ENCODE measurements around the gene SPATC1L. TPM values are rescaled to one million over a fixed set of nuclear protein-coding genes. Genes with fewer than 3 reads are reported as not detected.
A peak's percentile ranks its signal among the peaks of the same experiment; 100 is the strongest.
"Not testable (repeated sequence)": the region's sequence is repeated elsewhere in the genome, so short reads cannot be mapped to it uniquely, and the experiment has no call there.

SPATC1L gene
- total and polyA plus RNA-seq, 7 donors = 1.9 to 6.0 (median 3.9) TPM

DNA sequence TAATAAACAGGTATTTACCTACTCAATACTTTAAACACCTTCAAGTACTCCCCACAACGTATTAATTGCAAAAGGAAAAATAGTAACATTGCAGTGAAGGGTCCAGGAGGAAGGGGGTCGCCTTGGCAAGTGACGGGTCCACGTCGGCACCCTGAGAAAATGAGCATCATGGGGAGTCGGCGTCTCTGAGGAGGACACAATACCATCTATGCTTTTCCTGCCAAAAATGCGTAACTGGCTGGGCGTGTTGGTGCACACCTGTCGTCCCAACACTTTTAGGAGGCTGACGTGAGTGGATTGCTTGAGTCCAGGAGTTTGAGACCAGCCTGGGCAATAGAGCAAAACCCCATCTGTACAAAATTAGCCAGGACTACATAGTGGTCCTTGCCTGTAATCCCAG is 36.2 kb downstream of the SPATC1L start:
- DNase-seq (no peak), ATAC-seq (no peak)
- H3K9me3 ChIP-seq = no peaks in the 10 kb centered on the region
- intact Hi-C loops (cut with DNase I) = loop anchor here in 1 of 2 donors (10.0 kb wide), 1 partner anchor 137 kb away; the partner anchor contains the start of genes MCM3AP and YBEY
- no peak overlapping the region for H3K27ac ChIP-seq
- no peaks in the 10 kb centered on the region for H3K36me3 ChIP-seq (ENCODE audit: insufficient read depth in 1 of 2, low read depth in 1 of 2)
- WGBS, 3 donors = 79 to 88% (median 81%) methylated on average over 11 of the region's 11 CpGs
- TF ChIP-seq, protein P1, sequence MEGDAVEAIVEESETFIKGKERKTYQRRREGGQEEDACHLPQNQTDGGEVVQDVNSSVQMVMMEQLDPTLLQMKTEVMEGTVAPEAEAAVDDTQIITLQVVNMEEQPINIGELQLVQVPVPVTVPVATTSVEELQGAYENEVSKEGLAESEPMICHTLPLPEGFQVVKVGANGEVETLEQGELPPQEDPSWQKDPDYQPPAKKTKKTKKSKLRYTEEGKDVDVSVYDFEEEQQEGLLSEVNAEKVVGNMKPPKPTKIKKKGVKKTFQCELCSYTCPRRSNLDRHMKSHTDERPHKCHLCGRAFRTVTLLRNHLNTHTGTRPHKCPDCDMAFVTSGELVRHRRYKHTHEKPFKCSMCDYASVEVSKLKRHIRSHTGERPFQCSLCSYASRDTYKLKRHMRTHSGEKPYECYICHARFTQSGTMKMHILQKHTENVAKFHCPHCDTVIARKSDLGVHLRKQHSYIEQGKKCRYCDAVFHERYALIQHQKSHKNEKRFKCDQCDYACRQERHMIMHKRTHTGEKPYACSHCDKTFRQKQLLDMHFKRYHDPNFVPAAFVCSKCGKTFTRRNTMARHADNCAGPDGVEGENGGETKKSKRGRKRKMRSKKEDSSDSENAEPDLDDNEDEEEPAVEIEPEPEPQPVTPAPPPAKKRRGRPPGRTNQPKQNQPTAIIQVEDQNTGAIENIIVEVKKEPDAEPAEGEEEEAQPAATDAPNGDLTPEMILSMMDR (IDR thresholded peaks at IDR 0.05) = no peak
- no peak overlapping the region for H3K4me3 ChIP-seq
- peaks cover 0 to 3% (median 0%) of the 10 kb centered on the region in 3 donors for H3K27me3 ChIP-seq (ENCODE audit: insufficient read depth in 3 of 3, low read length in 2 of 3)
- no peaks in the 10 kb centered on the region for H3K4me1 ChIP-seq

DNA sequence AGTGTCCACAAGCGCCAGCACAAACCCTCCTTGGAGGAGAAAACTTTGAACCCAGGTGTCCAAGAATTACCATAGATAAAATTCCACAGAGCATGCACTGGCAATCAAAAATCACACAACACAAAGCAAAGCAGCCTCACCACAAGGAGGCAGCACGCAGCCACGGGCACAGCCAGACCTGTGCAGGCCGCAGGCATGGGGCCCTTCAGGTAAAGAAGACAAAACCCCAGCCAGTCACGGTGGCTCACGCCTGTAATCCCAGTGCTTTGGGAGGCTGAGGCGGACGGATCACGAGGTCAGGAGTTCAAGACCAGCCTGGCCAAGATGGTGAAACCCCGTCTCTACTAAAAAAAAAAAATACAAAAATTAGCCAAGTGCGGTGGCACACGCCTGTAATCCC is 36.8 kb downstream of the SPATC1L start:
- not testable (repeated sequence) for ATAC-seq; H3K4me1 ChIP-seq; H3K27me3 ChIP-seq (ENCODE audit: insufficient read depth in 3 of 3, low read length in 2 of 3); H3K36me3 ChIP-seq (ENCODE audit: insufficient read depth in 1 of 2, low read depth in 1 of 2); H3K9me3 ChIP-seq; H3K27ac ChIP-seq; H3K4me3 ChIP-seq
- intact Hi-C loops (cut with DNase I) = loop anchor here in 1 of 2 donors (10.0 kb wide), 1 partner anchor 137 kb away; the partner anchor contains the start of genes MCM3AP and YBEY
- peak; percentile 22 to 46 for DNase-seq
- WGBS, 3 donors = 81 to 86% (median 81%) methylated on average over 12 of the region's 12 CpGs
- TF ChIP-seq, protein P1 (IDR thresholded peaks at IDR 0.05) = peak; percentile 24

- Histone ChIP-seq H3K27me3 (ENCODE audit: insufficient read depth in 3 of 3, low read length in 2 of 3) (peaks cover 0 to 3% (median 0%) of the 10 kb centered on the region in 3 donors), H3K9me3 (no peaks in the 10 kb centered on the region), H3K4me1 (no peaks in the 10 kb centered on the region), H3K27ac (no peak overlapping the region), H3K36me3 (ENCODE audit: insufficient read depth in 1 of 2, low read depth in 1 of 2) (no peaks in the 10 kb centered on the region), H3K4me3 (no peak overlapping the region)
- intact Hi-C loops (cut with DNase I) = loop anchor here in 1 of 2 donors (10.0 kb wide), 1 partner anchor 138 kb away; the partner anchor contains the start of genes MCM3AP and YBEY
- WGBS, 3 donors = 72 to 82% (median 76%) methylated on average over 13 to 14 of the region's 14 CpGs
- ATAC-seq (no peak), DNase-seq (no peak)
- TF ChIP-seq, protein P1 (IDR thresholded peaks at IDR 0.05) = no peak
These were observed 37.4 kb downstream of the SPATC1L start for GRCh38 chr21:46146856-46147255.

GRCh38 chr21:46145840-46146691 is 38.2 kb downstream of the SPATC1L start:
- Histone ChIP-seq H3K4me1 (no peaks in the 10 kb centered on the region), H3K27ac (no peak overlapping the region), H3K4me3 (no peak overlapping the region), H3K9me3 (no peaks in the 10 kb centered on the region), H3K36me3 (ENCODE audit: insufficient read depth in 1 of 2, low read depth in 1 of 2) (no peaks in the 10 kb centered on the region), H3K27me3 (ENCODE audit: insufficient read depth in 3 of 3, low read length in 2 of 3) (peaks cover 0 to 3% (median 0%) of the 10 kb centered on the region in 3 donors)
- 91 to 93% (median 91%) methylated on average over 47 to 60 of the region's 60 CpGs for WGBS, 3 donors
- DNase-seq = peak; percentile 10 to 42
- TF ChIP-seq, protein P1 (IDR thresholded peaks at IDR 0.05) = no peak
- intact Hi-C loops (cut with DNase I) = loop anchor here in 1 of 2 donors (10.0 kb wide), 1 partner anchor 139 kb away; the partner anchor contains the start of genes MCM3AP and YBEY
- no peak for ATAC-seq

All from psoas muscle (tissue), 8 donors.